Left lung (tissue), 10 donors: Measurements from ENCODE around the gene LAMB4. TPM values are rescaled to one million over a fixed set of nuclear protein-coding genes. Genes with fewer than 3 reads are reported as not detected.

Experiments used
- ATAC-seq: fragments of 200-7000 bp; cut with Tn5 transposase; one replicate; pipeline ENCODE4 v1.9.1; 2020; ENCODE audit warnings: moderate library complexity
- DNase-seq, 4 donors: peaks; one replicate each; pipeline ENCODE4 v3.0.0-alpha.2; 2013 to 2020
- H3K27ac ChIP-seq, 2 donors: fragments of 200-600 bp; sonication (generic) in 1 of 2; one replicate each; pipeline versions ENCODE4 v1.5.0 to v1.8.0; 2020 to 2021
- H3K27me3 ChIP-seq, 2 donors: fragments of 200-600 bp; sonication (generic) in 1 of 2; one replicate each; pipeline versions ENCODE4 v1.5.0 to v1.8.0; 2020 to 2021
- H3K36me3 ChIP-seq, 2 donors: fragments of 200-600 bp; sonication (generic) in 1 of 2; one replicate each; pipeline versions ENCODE4 v1.5.0 to v1.8.0; 2020 to 2021
- H3K4me1 ChIP-seq, 2 donors: fragments of 200-600 bp; one replicate each; pipeline ENCODE4 v1.8.0; 2021
- H3K4me3 ChIP-seq, 2 donors: fragments of 200-600 bp; sonication (generic) in 1 of 2; one replicate each; pipeline versions ENCODE4 v1.5.0 to v1.8.0; 2020 to 2021; ENCODE audit warnings: mild to moderate bottlenecking in 1 of 2
- H3K9me3 ChIP-seq, 2 donors: fragments of 200-600 bp; sonication (generic) in 1 of 2; one replicate each; pipeline versions ENCODE4 v1.5.0 to v1.8.0; 2020 to 2021
- intact Hi-C, 2 donors: fragments of 100-400 bp; cut with DNase I; formaldehyde crosslinking; loops; one replicate each; pipeline versions ENCODE4 v1.11.2 to v1.14.2; 2022
- polyA plus RNA-seq, 6 donors: library from polyadenylated mRNA; unstranded; fragments of 120-200 nt; gene quantifications; one replicate each; pipeline ENCODE4 v1.2.1, GENCODE V29; 2013; ENCODE audit not compliant: insufficient read length in 6 of 6
- total RNA-seq, 2 donors: library from RNA; stranded (reverse); fragmentation: NEBNext Ultra II Directional; extraction: Animal tissue kit (Norgen Biotek cat#: 25700); gene quantifications; one replicate each; pipeline ENCODE4 v1.2.1, GENCODE V29; 2021
- TF ChIP-seq, protein P1 (sequence below), 2 donors: fragments of 200-600 bp; sonication (generic) in 1 of 2; IDR thresholded peaks; one replicate each; pipeline versions ENCODE4 v1.5.0 to v1.8.0; 2021; ENCODE audit warnings: antibody characterized with exemption in 2 of 2
- donor health status: DM: no; HTN: yes; CAD: no.
- donor health status: DM: no; HTN: no; CAD: no.

Gene LAMB4
- total and polyA plus RNA-seq, 8 donors: 0.10 to 0.37 (median 0.29) TPM; not detected in 1

DNA sequence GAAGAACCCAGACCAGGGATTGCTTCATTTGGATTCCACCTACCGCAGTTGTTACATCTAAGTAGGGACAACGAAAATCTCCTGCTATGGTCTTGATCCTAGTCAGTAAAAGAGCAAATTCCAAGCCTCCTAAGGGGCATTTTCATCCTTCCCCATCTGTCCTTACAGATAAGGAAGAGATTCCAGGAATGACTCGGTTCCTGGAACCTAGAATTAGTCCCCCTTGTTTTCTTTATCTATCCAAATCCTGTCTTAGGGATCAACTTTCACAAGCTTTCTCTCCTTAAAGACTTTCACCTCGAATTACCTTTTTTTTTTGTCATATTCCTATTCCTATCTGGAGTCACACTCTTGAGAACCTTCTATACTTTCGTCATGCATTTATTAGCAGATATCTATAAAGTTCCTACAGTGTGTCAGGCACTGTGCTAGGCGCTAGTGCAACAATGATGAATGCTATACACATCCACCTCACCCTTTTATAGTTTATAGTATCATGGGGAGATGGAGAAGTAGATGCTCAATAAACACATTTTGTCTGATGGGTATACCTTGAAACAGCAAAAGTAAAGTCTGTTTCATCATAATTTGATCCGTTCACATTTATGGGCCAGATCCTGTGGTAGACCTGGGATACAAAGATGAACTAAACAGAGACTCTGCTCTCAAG, 39.2 kb downstream of the LAMB4 start:
- H3K9me3 ChIP-seq: no peaks in the 10 kb centered on the region
- intact Hi-C loops: no loop called here
- no peaks in the 10 kb centered on the region for H3K27me3 ChIP-seq
- DNase-seq (no peak), ATAC-seq (no peak)
- TF ChIP-seq, protein P1, sequence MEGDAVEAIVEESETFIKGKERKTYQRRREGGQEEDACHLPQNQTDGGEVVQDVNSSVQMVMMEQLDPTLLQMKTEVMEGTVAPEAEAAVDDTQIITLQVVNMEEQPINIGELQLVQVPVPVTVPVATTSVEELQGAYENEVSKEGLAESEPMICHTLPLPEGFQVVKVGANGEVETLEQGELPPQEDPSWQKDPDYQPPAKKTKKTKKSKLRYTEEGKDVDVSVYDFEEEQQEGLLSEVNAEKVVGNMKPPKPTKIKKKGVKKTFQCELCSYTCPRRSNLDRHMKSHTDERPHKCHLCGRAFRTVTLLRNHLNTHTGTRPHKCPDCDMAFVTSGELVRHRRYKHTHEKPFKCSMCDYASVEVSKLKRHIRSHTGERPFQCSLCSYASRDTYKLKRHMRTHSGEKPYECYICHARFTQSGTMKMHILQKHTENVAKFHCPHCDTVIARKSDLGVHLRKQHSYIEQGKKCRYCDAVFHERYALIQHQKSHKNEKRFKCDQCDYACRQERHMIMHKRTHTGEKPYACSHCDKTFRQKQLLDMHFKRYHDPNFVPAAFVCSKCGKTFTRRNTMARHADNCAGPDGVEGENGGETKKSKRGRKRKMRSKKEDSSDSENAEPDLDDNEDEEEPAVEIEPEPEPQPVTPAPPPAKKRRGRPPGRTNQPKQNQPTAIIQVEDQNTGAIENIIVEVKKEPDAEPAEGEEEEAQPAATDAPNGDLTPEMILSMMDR (IDR thresholded peaks at IDR 0.05): no peak
- no peaks in the 10 kb centered on the region for H3K36me3 ChIP-seq
- no peak overlapping the region for H3K27ac ChIP-seq
- H3K4me1 ChIP-seq: peaks cover 12% of the 10 kb centered on the region in 2 donors
- no peak overlapping the region for H3K4me3 ChIP-seq

DNA sequence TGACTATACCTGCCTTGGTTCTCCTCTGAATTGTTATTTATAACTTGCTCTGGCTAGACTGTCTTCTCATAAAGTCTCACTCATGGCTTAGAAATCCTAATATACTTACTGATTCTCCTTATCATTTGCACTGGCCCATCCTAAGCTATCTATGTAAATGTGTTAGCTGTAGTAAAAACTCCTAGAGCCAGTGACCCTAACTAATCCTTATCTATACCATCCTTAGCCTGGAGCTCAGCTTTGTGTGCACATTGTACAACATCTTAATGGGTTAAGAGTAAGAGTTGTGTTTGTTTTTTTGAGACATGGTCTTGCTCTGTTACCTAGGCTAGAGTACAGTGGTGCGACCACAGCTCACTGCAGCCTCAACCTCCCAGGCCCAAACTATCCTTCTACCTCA, 40.8 kb downstream of the LAMB4 start:
- H3K4me3 ChIP-seq: no peak overlapping the region
- no peaks in the 10 kb centered on the region for H3K27me3 ChIP-seq
- no peaks in the 10 kb centered on the region for H3K36me3 ChIP-seq
- intact Hi-C loops: no loop called here
- H3K9me3 ChIP-seq: no peaks in the 10 kb centered on the region
- DNase-seq: no peak
- H3K27ac ChIP-seq: no peak overlapping the region
- TF ChIP-seq, protein P1 (IDR thresholded peaks at IDR 0.05): no peak
- no peaks in the 10 kb centered on the region for H3K4me1 ChIP-seq
- ATAC-seq: no peak

DNA sequence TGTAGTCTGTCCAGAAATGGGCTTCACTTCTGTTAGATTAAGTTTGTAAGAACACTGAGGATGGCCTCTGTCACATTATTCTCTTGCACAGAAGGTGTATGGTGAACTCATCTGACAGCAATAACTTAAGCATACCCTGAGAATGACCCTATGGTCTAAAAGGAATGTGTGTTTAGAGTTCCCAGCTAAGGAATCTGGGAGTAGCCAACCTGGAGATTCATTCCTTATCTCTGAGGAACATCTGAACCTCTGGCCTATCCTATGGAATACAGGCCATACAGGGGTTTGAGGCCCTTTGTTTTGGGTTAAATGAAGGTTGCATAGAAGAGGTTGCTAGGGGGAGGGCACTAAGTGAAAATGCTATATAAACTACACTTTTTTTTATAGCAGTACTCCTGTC, 41.4 kb downstream of the LAMB4 start:
- DNase-seq (no peak), ATAC-seq (no peak)
- Histone ChIP-seq H3K27ac (no peak overlapping the region), H3K36me3 (no peaks in the 10 kb centered on the region), H3K27me3 (no peaks in the 10 kb centered on the region), H3K4me1 (no peaks in the 10 kb centered on the region), H3K4me3 (no peak overlapping the region), H3K9me3 (no peaks in the 10 kb centered on the region)
- intact Hi-C loops: no loop called here
- TF ChIP-seq, protein P1 (IDR thresholded peaks at IDR 0.05): no peak

DNA sequence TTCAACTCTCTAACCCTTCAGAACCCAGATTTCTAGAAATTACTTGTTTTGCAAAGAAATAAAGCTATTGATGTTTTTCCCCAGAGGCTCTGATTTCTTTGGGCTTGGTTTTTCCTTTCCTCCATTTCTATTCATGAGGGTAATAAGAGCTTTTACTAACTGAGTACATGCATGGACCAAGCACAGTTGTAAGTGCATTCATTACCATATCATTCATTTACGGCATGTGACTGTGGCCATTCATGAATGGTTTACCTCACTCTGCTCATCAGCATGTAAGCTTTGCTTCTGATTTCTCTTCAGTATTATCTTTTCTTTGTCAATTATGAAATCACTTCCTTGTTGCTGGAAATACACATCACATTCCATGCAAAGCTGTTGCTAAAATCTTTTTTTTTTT, 42.4 kb downstream of the LAMB4 start:
- H3K9me3 ChIP-seq: no peaks in the 10 kb centered on the region
- DNase-seq: no peak
- no peaks in the 10 kb centered on the region for H3K4me1 ChIP-seq
- no peak overlapping the region for H3K27ac ChIP-seq
- H3K4me3 ChIP-seq: no peak overlapping the region
- no peaks in the 10 kb centered on the region for H3K36me3 ChIP-seq
- no peaks in the 10 kb centered on the region for H3K27me3 ChIP-seq
- no peak for ATAC-seq
- TF ChIP-seq, protein P1 (IDR thresholded peaks at IDR 0.05): no peak
- intact Hi-C loops: no loop called here

DNA sequence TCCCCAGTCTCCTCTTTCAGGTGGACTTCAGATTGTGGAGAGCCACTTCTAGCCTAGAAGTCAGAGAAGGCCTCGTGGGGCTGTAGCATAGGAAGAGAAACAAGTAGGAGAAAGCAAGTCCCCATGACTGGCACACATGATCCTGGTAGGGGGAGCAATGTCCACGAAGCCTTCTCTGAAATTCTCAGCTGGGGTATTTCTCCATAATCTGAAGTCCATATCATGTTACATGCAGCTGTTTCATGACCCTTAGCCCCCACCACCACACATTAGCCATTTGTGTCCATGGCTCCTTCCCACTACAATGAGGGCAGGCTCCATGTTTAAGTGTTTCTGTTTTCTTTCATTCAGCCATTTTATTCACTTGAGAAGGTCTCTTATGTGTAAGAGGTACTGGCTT, 43.2 kb downstream of the LAMB4 start:
- H3K27me3 ChIP-seq: no peaks in the 10 kb centered on the region
- TF ChIP-seq, protein P1 (IDR thresholded peaks at IDR 0.05): no peak

More for the DNA sequence above, 43.2 kb downstream of the LAMB4 start:
- H3K4me1 ChIP-seq: no peaks in the 10 kb centered on the region
- H3K9me3 ChIP-seq: no peaks in the 10 kb centered on the region
- intact Hi-C loops: no loop called here
- H3K36me3 ChIP-seq: no peaks in the 10 kb centered on the region
- DNase-seq (no peak), ATAC-seq (no peak)
- H3K4me3 ChIP-seq: no peak overlapping the region
- H3K27ac ChIP-seq: no peak overlapping the region
